GM19351 (cell line): Measurements from ENCODE around the gene ZMYND8.

Source experiments
- ATAC-seq: cut with Tn5 transposase; IDR thresholded peaks from one replicate; pipeline ENCODE4 v1.9.1; 2021; ENCODE audit warnings: mild to moderate bottlenecking, moderate library complexity; ENCODE audit not compliant: unreplicated experiment

Gene ZMYND8

GRCh38 chr20:47335251-47336128 lies 21.0 kb downstream of the ZMYND8 start:
- no peak for ATAC-seq

DNA sequence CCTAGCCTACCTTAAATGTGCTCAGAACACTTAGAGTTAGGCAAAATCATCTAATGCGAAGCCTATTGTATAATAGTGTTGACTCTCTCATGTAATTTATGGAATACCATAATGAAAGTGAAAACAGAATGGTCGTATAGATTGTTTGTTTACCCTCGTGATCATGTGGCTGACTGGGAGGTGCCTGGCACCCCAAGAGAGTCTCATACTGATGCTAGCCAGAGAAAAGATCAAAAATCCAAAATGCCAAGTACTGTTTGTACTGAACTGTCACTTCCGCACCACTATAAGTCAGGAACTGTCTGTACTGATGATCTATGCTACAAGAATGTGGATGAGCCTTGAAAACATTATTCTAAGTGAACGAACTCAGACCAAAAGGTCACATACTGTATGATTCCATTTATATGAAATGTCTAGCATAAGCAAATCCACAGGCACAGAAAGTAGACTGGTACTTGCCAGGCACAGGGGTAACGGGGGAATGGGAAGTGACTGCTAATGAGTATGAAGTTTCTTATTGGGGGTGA lies 22.4 kb downstream of the ZMYND8 start:
- no peak for ATAC-seq

- no peak for ATAC-seq
Measured at GRCh38 chr20:47332381-47333206, 23.9 kb downstream of the ZMYND8 start.

GRCh38 chr20:47330933-47331708 lies 25.4 kb downstream of the ZMYND8 start:
- ATAC-seq = no peak

DNA sequence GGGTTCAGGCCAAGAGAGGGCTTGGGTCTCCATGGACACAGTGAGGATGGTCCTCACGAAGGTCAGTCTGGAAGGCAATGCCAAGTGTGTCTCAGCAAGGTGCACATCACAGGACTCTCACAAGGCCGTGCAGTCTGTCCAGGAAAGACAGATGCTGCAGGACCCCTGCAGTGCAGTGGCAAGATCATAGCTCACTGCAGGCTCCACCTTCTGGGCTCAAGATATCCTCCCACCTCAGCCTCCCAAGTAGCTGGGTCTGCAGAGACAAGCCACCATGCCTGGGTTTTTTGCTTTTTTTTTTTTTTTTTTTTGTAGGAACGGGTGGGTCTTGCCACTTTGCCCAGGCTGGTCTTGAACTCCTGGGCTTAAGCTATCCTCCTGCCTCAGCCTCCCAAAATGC lies 26.4 kb downstream of the ZMYND8 start:
- no peak for ATAC-seq

GRCh38 chr20:47328129-47328528 lies 28.4 kb downstream of the ZMYND8 start:
- ATAC-seq = no peak

DNA sequence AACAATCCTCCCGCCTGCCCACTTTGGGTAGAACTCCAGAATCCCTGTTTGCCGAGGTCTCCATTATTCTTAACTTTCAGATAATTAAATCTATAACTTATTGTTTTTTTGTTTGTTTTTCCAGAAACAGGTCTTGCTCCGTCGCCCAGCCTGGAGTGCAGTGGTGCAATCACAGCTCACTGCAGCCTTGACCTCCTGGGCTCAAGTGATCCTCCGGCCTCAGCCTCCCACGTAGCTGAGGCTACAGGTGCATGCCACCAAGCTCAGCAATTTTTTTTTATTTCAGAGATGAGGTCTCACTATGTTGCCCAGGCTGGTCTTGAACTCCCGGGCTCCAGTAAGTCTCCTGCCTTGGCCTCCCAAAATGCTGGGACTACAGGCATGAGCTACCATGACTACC lies 28.8 kb downstream of the ZMYND8 start:
- ATAC-seq = no peak

GRCh38 chr20:47326658-47327268 lies 29.7 kb downstream of the ZMYND8 start:
- no peak for ATAC-seq

- ATAC-seq = no peak
Measured at GRCh38 chr20:47325242-47325641, 31.3 kb downstream of the ZMYND8 start.

DNA sequence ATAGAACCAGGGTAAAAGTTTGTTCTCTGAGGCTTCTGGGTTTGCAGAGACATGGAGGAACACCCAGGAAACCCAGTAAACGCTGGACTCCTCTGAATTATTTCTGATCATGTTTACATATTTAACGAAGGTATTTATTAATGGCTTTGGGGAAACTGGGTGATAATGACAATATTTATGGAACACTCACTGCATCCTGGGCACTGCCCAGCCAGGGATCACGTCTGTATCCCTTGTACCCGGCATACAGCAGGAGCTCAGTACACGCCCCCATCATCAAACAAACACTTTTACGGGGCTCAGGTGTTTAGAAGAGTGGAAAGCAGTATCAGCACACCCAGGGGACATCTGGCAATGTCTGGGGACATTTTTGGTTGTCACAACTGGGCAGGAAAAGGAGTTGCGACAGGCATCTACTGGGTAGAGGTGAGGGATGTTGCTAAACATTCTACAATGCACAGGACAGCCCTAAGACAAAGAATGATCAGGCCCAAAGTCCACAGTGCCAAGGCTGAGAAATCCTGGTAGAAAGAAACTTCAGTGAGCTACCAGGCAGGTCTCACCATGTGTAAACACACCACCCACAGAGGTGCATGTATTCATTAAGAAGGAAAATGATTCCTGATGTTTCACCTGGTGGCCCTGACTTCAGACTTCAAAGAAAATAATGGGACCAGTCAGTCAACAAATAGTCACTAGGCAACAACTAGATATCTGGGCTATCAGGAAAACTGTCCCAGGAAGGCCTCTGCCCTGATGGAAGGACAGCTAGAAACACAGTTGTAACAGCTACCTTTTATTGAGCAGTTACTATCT lies 35.3 kb downstream of the ZMYND8 start:
- no peak for ATAC-seq

DNA sequence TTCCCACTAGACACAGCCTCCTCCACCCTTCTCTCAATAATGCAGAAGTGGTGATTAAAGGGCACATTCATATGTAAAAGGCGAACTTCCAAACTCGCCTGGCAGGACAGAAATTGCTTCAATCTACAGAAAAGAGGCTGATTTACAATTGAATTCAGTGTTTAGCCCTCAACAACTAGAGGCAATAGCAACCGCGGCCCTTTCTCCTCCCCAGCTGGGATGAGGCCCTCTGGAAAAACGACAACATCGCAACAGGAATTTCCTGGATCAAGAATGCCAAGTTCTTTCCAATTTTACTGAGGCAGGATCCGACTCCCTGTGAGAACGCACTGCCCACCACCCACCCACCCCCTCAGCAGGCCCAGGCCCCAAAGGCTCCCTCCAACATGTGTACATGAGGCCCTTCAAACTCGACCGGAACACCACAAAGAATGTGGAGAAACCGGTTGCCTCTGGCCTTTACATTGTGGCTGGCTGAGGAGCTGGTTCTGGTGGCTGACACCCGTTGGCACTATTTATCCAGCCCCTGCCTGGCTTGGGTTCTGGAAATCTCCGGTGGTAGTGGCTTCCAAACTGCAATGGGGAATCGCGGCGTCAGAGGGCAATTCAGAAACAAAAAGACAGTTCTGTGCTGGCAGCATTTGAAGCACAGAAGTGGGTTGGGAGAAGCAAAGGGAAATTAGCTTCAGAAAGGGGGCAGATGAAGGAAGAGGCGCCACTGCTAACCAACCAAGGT lies 36.8 kb downstream of the ZMYND8 start:
- no peak for ATAC-seq

DNA sequence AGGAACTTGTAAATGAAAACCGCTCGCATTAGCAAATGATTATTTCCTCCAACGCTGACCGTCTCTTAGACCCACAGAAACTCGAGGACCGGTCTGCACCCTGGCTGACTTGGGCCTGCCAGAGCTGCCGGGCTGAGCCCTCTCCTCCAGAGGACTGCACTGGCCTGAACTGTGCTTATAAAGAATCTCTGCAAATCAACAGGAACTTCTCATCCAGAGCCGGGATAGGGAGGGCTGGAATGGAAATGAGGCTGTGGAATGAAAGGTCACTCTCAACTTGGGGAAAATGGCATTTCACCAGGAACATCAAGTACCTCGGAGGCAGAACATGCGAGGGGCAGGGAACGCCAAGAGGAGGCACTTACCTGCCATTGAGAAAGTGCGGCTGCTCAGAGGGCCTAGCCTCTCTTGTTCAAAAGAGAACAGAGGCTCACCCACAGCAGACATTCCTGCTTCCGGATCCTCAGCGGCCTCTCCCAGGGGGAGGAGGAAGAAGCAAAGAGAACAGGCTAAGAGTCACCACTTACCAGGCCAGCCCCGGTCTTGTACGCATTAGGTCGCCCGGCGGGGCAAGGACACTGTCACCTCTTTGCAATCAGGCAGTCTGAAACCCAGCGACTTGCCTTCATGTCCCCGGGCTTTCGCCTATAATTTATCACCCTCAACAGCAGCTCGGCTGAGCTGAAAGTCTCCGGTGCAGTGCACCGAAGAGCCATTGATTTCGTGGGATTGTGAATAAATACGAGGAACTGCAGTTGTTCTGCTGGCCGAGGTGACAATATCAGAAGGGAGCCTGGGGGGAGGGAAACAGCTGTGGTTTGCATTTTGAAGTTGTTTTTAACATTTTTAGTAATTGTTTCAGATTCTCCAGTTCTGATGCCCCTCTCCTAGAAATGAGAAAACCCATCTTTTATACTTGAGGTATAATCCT lies 37.6 kb downstream of the ZMYND8 start:
- no peak for ATAC-seq

- ATAC-seq = no peak
Measured at GRCh38 chr20:47318027-47318585, 38.4 kb downstream of the ZMYND8 start.

GRCh38 chr20:47317127-47317895 lies 39.2 kb downstream of the ZMYND8 start:
- ATAC-seq = no peak

- no peak for ATAC-seq
Measured at GRCh38 chr20:47316776-47317126, 39.7 kb downstream of the ZMYND8 start.

- no peak for ATAC-seq
Measured at GRCh38 chr20:47315339-47316056, 41.0 kb downstream of the ZMYND8 start.
